SK-N-SH (cell line): ENCODE data around the gene HECTD4. TPM values are rescaled to one million over a fixed set of nuclear protein-coding genes. Genes with fewer than 3 reads are reported as not detected.

Source experiments
- CTCF ChIA-PET: fragments of 300-600, 350-600 bp; formaldehyde crosslinking; extraction: SDS; loops from one replicate; lab custom pipeline; 2021; lab: Yijun Ruan, JAX
- POLR2A ChIA-PET: fragments of 350-600 bp; sonication (Branson Sonifier 250); formaldehyde crosslinking; extraction: SDS; loops from one replicate; lab custom pipeline; 2020; ENCODE audit warnings: antibody characterized with exemption, inconsistent platforms; lab: Yijun Ruan, JAX
- DNase-seq: peaks from one replicate; pipeline ENCODE4 v3.0.0; 2012
- H2AFZ ChIP-seq: fragments of 200-600 bp; sonication (generic); 2 replicates; pipeline ENCODE4 v1.8.1; 2016; ENCODE audit warnings: antibody characterized with exemption, mild to moderate bottlenecking, low read depth
- H3F3A ChIP-seq: fragments of 200-600 bp; sonication (generic); replicated peaks from 2 replicates; pipeline ENCODE3; 2016; ENCODE audit warnings: antibody characterized with exemption, mild to moderate bottlenecking; ENCODE audit not compliant: insufficient read depth
- H3K27ac ChIP-seq, 2 experiments: fragments of 200-500 bp in 1 of 2; fragments of 200-600 bp in 1 of 2; sonication (Bioruptor generic) in 1 of 2; sonication (generic), shearing (Covaris generic) in 1 of 2; 2 replicates each; pipeline versions ENCODE4 v1.5.1 to v1.6.1; 2014 to 2016; ENCODE audit warnings: low read depth in 2 of 2, inconsistent platforms in 1 of 2, low read length in 1 of 2, mild to moderate bottlenecking in 1 of 2, mixed read lengths in 1 of 2
- H3K27me3 ChIP-seq: fragments of 200-600 bp; sonication (generic), shearing (Covaris generic); 2 replicates; pipeline ENCODE4 v1.6.1; 2016; ENCODE audit warnings: mixed run types; ENCODE audit not compliant: insufficient read depth
- H3K36me3 ChIP-seq, 2 experiments: fragments of 200-500 bp in 1 of 2; fragments of 200-600 bp in 1 of 2; sonication (Bioruptor generic) in 1 of 2; sonication (generic) in 1 of 2; replicated peaks in 1 of 2; 2 replicates each; pipeline versions ENCODE3 to v1.5.1; 2014 to 2016; ENCODE audit warnings: low read length in 1 of 2, mild to moderate bottlenecking in 1 of 2; ENCODE audit not compliant: insufficient read depth in 2 of 2, control insufficient read depth in 1 of 2
- H3K4me1 ChIP-seq, 2 experiments: fragments of 200-500 bp in 1 of 2; fragments of 200-600 bp in 1 of 2; sonication (Bioruptor generic) in 1 of 2; sonication (generic), shearing (Covaris generic) in 1 of 2; 2 replicates each; pipeline versions ENCODE4 v1.5.1 to v1.6.1; 2014 to 2016; ENCODE audit warnings: low read depth in 1 of 2, low read length in 1 of 2, mixed run types in 1 of 2; ENCODE audit not compliant: insufficient read depth in 2 of 2, control insufficient read depth in 1 of 2
- H3K4me2 ChIP-seq: fragments of 200-600 bp; sonication (generic), shearing (Covaris generic); 2 replicates; pipeline ENCODE4 v1.6.1; 2017; ENCODE audit warnings: mixed run types
- H3K4me3 ChIP-seq, 2 experiments: fragments of 200-500 bp in 1 of 2; fragments of 200-600 bp in 1 of 2; sonication (Bioruptor generic) in 1 of 2; sonication (generic), shearing (Covaris generic) in 1 of 2; 2 replicates each; pipeline versions ENCODE4 v1.5.1 to v1.8.1; 2014 to 2016; ENCODE audit warnings: low read depth in 2 of 2, inconsistent platforms in 1 of 2, low read length in 1 of 2, mild to moderate bottlenecking in 1 of 2, mixed read lengths in 1 of 2, moderate library complexity in 1 of 2
- H3K79me2 ChIP-seq: fragments of 200-600 bp; sonication (generic); 2 replicates; pipeline ENCODE4 v1.8.1; 2017; ENCODE audit warnings: mild to moderate bottlenecking; ENCODE audit not compliant: insufficient read depth
- H3K9ac ChIP-seq: fragments of 200-600 bp; sonication (generic); 2 replicates; pipeline ENCODE4 v1.6.1; 2017; ENCODE audit warnings: mixed run types
- H3K9me2 ChIP-seq: fragments of 200-600 bp; sonication (generic); 2 replicates; pipeline ENCODE4 v1.6.1; 2017; ENCODE audit warnings: mixed run types
- H3K9me3 ChIP-seq: fragments of 200-600 bp; sonication (generic); 2 replicates; pipeline ENCODE4 v1.6.1; 2017; ENCODE audit warnings: mixed run types, mild to moderate bottlenecking, moderate library complexity
- H4K20me1 ChIP-seq: fragments of 200-600 bp; sonication (generic); 2 replicates; pipeline ENCODE4 v1.6.1; 2017; ENCODE audit warnings: mild to moderate bottlenecking, mixed run types; ENCODE audit not compliant: insufficient read depth
- CHD2 ChIP-seq: fragments of 150-350 bp; IDR thresholded peaks from 2 replicates; pipeline ENCODE4 v1.6.1; 2018; ENCODE audit warnings: low read length; ENCODE audit not compliant: partially characterized antibody
- ELF1 ChIP-seq: IDR thresholded peaks from 2 replicates; pipeline ENCODE4 v1.4.0; 2012
- IRF3 ChIP-seq: fragments of 150-350 bp; IDR thresholded peaks from 2 replicates; pipeline ENCODE4 v1.6.1; 2016; ENCODE audit warnings: mild to moderate bottlenecking, low read depth, low read length
- MEF2A ChIP-seq: IDR thresholded peaks from 2 replicates; pipeline ENCODE4 v1.4.0; 2012; ENCODE audit warnings: low read depth, borderline replicate concordance
- NFIC ChIP-seq: IDR thresholded peaks from 2 replicates; pipeline ENCODE4 v1.4.0; 2012; ENCODE audit warnings: borderline replicate concordance
- POLR2AphosphoS5 ChIP-seq: IDR thresholded peaks from 2 replicates; pipeline ENCODE4 v1.6.1; 2012; ENCODE audit warnings: low read depth, low read length
- RAD21 ChIP-seq: IDR thresholded peaks from 2 replicates; pipeline ENCODE4 v1.6.1; 2012; ENCODE audit warnings: mild to moderate bottlenecking, low read length
- RCOR1 ChIP-seq: fragments of 150-350 bp; IDR thresholded peaks from 2 replicates; pipeline ENCODE4 v1.6.1; 2017; ENCODE audit warnings: antibody characterized with exemption, low read length
- RFX5 ChIP-seq: IDR thresholded peaks from 2 replicates; pipeline ENCODE4 v1.6.1; 2012; ENCODE audit warnings: mild to moderate bottlenecking, improper control_type of control experiment, low read length
- SMC3 ChIP-seq: IDR thresholded peaks from 2 replicates; pipeline ENCODE4 v1.6.1; 2012; ENCODE audit warnings: low read depth, low read length, improper control_type of control experiment
- TAF1 ChIP-seq: IDR thresholded peaks from 2 replicates; pipeline ENCODE4 v1.6.1; 2012; ENCODE audit warnings: low read depth, mild to moderate bottlenecking, low read length, moderate library complexity, borderline replicate concordance
- TCF12 ChIP-seq: IDR thresholded peaks from 2 replicates; pipeline ENCODE4 v1.4.0; 2012
- TEAD4 ChIP-seq: IDR thresholded peaks from 2 replicates; pipeline ENCODE4 v1.4.0; 2012; ENCODE audit warnings: mild to moderate bottlenecking, borderline replicate concordance; ENCODE audit not compliant: insufficient read depth
- USF1 ChIP-seq: IDR thresholded peaks from 2 replicates; pipeline ENCODE4 v1.4.0; 2012; ENCODE audit warnings: low read depth, borderline replicate concordance
- USF2 ChIP-seq: fragments of 150-350 bp; IDR thresholded peaks from 2 replicates; pipeline ENCODE4 v1.6.1; 2017; ENCODE audit warnings: antibody characterized with exemption, low read length, low read depth, borderline replicate concordance
- WGBS: methylation state at CpG from one replicate; pipeline ENCODE4 v1.1.6; 2017; ENCODE audit warnings: low lambda C conversion rate; 5-methylcytosine and 5-hydroxymethylcytosine counted together
- polyA plus RNA-seq, 3 experiments: library from polyadenylated mRNA; depleted of rRNA; stranded (reverse); fragments of >200 nt; gene quantifications; 2 replicates each; pipeline ENCODE4 v1.2.3, GENCODE V29; 2012

The HECTD4 gene
- polyA plus RNA-seq, 1 of the 3 experiments (the other 2 are of a cell fraction): 14.6 TPM

GRCh38 chr12:112236786-112237185 lies 145.4 kb downstream of the HECTD4 start:
- no peaks in the 10 kb centered on the region for H3K9me2 ChIP-seq
- POLR2A ChIA-PET: no interaction called here
- no peaks in the 10 kb centered on the region for H3K4me1 ChIP-seq
- no peak for TF ChIP-seq USF2
- no peak overlapping the region for H2AFZ ChIP-seq
- CTCF ChIA-PET: interaction anchor here (1.5 kb wide), 1 partner anchor 39 kb away, joined by 6 read pairs; no protein-coding TSS in a partner anchor
- H3K36me3 ChIP-seq: peaks cover 62 to 65% of the 10 kb centered on the region in 2 experiments
- no peaks in the 10 kb centered on the region for H4K20me1 ChIP-seq
- no peak overlapping the region for H3K27ac ChIP-seq
- H3K79me2 ChIP-seq: no peaks in the 10 kb centered on the region
- H3F3A ChIP-seq: no peaks in the 10 kb centered on the region
- H3K4me3 ChIP-seq: no peak overlapping the region
- DNase-seq: no peak
- no peak overlapping the region for H3K9ac ChIP-seq
- H3K27me3 ChIP-seq: no peaks in the 10 kb centered on the region
- 96% methylated on average over 7 of the region's 7 CpGs for WGBS
- H3K9me3 ChIP-seq: no peaks in the 10 kb centered on the region
- H3K4me2 ChIP-seq: no peak overlapping the region

- Histone ChIP-seq H3K4me3 (no peak overlapping the region), H4K20me1 (no peaks in the 10 kb centered on the region), H3K27me3 (no peaks in the 10 kb centered on the region), H3K9ac (no peak overlapping the region), H3K79me2 (no peaks in the 10 kb centered on the region), H3F3A (no peaks in the 10 kb centered on the region), H3K4me2 (no peak overlapping the region), H3K27ac (no peak overlapping the region), H3K4me1 (no peaks in the 10 kb centered on the region), H3K9me2 (no peaks in the 10 kb centered on the region), H3K9me3 (no peaks in the 10 kb centered on the region), H2AFZ (no peak overlapping the region), H3K36me3 (peaks cover 61 to 69% of the 10 kb centered on the region in 2 experiments)
- no peak for DNase-seq
- POLR2A ChIA-PET: no interaction called here
- CTCF ChIA-PET: interaction anchor here (0.7 to 1.5 kb wide), 3 partner anchors 14 to 39 kb away, joined by 3 to 6 read pairs (median 4); no protein-coding TSS in a partner anchor
- TF ChIP-seq RFX5 (no peak), IRF3 (no peak), CHD2 (no peak), ELF1 (no peak), RAD21 (no peak), TCF12 (no peak), SMC3 (no peak)
- WGBS: 90% methylated on average over 1 of the region's 1 CpG
Measured at GRCh38 chr12:112236386-112236785, 145.8 kb downstream of the HECTD4 start.

GRCh38 chr12:112234303-112234702 lies 147.9 kb downstream of the HECTD4 start:
- Histone ChIP-seq H3K4me2 (no peak overlapping the region), H3K4me1 (no peaks in the 10 kb centered on the region), H3K9me3 (no peaks in the 10 kb centered on the region), H3K27ac (no peak overlapping the region), H4K20me1 (no peaks in the 10 kb centered on the region), H3K4me3 (no peak overlapping the region), H3K27me3 (no peaks in the 10 kb centered on the region), H3K36me3 (peaks cover 56 to 77% of the 10 kb centered on the region in 2 experiments), H3K79me2 (no peaks in the 10 kb centered on the region), H2AFZ (no peak overlapping the region), H3F3A (no peaks in the 10 kb centered on the region), H3K9ac (no peak overlapping the region), H3K9me2 (no peaks in the 10 kb centered on the region)
- 94% methylated on average over 2 of the region's 2 CpGs for WGBS
- TF ChIP-seq IRF3 (no peak), MEF2A (no peak), POLR2AphosphoS5 (no peak), RFX5 (no peak), RAD21 (no peak), TAF1 (no peak), TEAD4 (no peak), NFIC (no peak), USF1 (no peak), RCOR1 (no peak)
- no peak for DNase-seq
- ChIA-PET CTCF (interaction anchor here (2.0 kb wide), 1 partner anchor 153 kb away, joined by 5 read pairs; no protein-coding TSS in a partner anchor), POLR2A (no interaction called here)
